ENCODE data around the gene ARL4A. TPM values are rescaled to one million over a fixed set of nuclear protein-coding genes. Genes with fewer than 3 reads are reported as not detected.
"Not testable (repeated sequence)": the region's sequence is repeated elsewhere in the genome, so short reads cannot be mapped to it uniquely, and the experiment has no call there.

The ARL4A gene
- total and polyA plus RNA-seq, 2 of the 8 experiments (the other 6 are each of a cell fraction or from before 2014, with no cell fraction given): 14.5 to 29.2 TPM

DNA sequence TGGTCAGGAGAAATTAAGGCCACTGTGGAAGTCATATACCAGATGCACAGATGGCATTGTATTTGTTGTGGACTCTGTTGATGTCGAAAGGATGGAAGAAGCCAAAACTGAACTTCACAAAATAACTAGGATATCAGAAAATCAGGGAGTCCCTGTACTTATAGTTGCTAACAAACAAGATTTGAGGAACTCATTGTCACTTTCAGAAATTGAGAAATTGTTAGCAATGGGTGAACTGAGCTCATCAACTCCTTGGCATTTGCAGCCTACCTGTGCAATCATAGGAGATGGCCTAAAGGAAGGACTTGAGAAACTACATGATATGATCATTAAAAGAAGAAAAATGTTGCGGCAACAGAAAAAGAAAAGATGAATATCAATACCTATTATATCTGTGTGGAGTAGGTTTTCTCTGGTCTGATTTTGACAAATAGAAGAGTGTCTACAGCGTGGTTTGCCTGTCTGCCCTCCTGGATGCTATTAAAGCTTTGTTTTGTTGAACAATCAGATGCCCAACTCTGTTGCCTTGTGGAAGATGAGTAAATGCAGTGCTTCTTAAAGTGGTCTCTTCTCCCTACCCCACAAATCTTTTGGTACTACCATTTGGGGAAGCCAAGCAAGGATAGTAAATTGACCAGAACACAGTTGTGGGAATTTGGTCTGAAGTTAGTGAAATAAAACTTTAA is 1.2 kb downstream of the ARL4A start:
- not testable (repeated sequence) for H4K91ac ChIP-seq (replicated peaks; ENCODE audit: insufficient read length, low read length); H2BK12ac ChIP-seq (ENCODE audit: low read depth, low read length); H3K9ac ChIP-seq (replicated peaks in 1 of 4; ENCODE audit: extremely low read depth in 1 of 4, low read depth in 3 of 4, low read length in 3 of 4); H4K20me1 ChIP-seq (replicated peaks in 1 of 2; ENCODE audit: control insufficient read depth in 1 of 2, insufficient read depth in 2 of 2, low read length in 2 of 2); H2AFZ ChIP-seq (ENCODE audit: low read length); H3K4ac ChIP-seq (replicated peaks; ENCODE audit: insufficient read length, low read depth, low read length); H2BK20ac ChIP-seq (ENCODE audit: low read length); DNase-seq (ENCODE audit: low read depth in 1 of 2, low spot score in 2 of 2); H3K79me1 ChIP-seq (ENCODE audit: low read depth, low read length); H2BK15ac ChIP-seq (ENCODE audit: low read length); H2BK120ac ChIP-seq (replicated peaks; ENCODE audit: low read depth, low read length); H3K4me1 ChIP-seq (replicated peaks in 1 of 4; ENCODE audit: control insufficient read depth in 3 of 4, insufficient read depth in 4 of 4, low read length in 3 of 4); H4K8ac ChIP-seq (ENCODE audit: extremely low read depth, insufficient read depth, low read length); H3K14ac ChIP-seq (ENCODE audit: insufficient read length); H3K27me3 ChIP-seq (replicated peaks in 1 of 4; ENCODE audit: control insufficient read depth in 3 of 4, extremely low read depth in 1 of 4, insufficient read depth in 3 of 4, low read length in 3 of 4); H3K23me2 ChIP-seq (ENCODE audit: low read depth, low read length); H3K23ac ChIP-seq (ENCODE audit: insufficient read length); H3K27ac ChIP-seq (ENCODE audit: low read depth, low read length); H3K36me3 ChIP-seq (ENCODE audit: control insufficient read depth in 2 of 4, insufficient read depth in 4 of 4, low read length in 3 of 4); H3K56ac ChIP-seq (replicated peaks; ENCODE audit: insufficient read length, low read depth, low read length); H3K18ac ChIP-seq (ENCODE audit: extremely low read depth, low read length); H3K9me3 ChIP-seq (ENCODE audit: insufficient read depth in 2 of 2, low read depth in 1 of 2, low read length in 1 of 2); H2AK5ac ChIP-seq (ENCODE audit: low read depth, low read length); FAIRE-seq; H4K5ac ChIP-seq (ENCODE audit: insufficient read length, low read depth, low read length); H2BK5ac ChIP-seq (ENCODE audit: low read depth, low read length)
- Histone ChIP-seq H3K4me3 (ENCODE audit: extremely low read depth in 1 of 4, insufficient read depth in 2 of 4, low read depth in 3 of 4, low read length in 4 of 4) (peak overlapping the region; percentile 4 to 84 (median 20); a peak in 5 of 8 replicates), H3K4me2 (ENCODE audit: insufficient read depth in 1 of 2, low read depth in 2 of 2, low read length in 2 of 2) (peak overlapping the region; percentile 49 to 60; a peak in 3 of 4 replicates), H3K79me2 (ENCODE audit: control insufficient read depth in 1 of 2, insufficient read depth in 2 of 2, low read length in 2 of 2) (peaks cover 0 to 58% of the 10 kb centered on the region in 2 experiments; a peak in 3 of 4 replicates)
- ChIA-PET POLR2A (ENCODE audit: partially characterized antibody) (interaction anchor here (2.7 kb wide), 1 partner anchor 8 kb away, joined by 10 read pairs; no protein-coding TSS in a partner anchor), CTCF (ENCODE audit: partially characterized antibody) (interaction anchor here (1.1 to 10.0 kb wide), 11 partner anchors 8 to 463 kb away, joined by 3 to 82 read pairs (median 6); no protein-coding TSS in a partner anchor)
- 89% methylated on average over 2 of the region's 3 CpGs; no CpG with 5 or more reads in 1 of the 2 experiments for WGBS, 2 experiments (ENCODE audit: extremely low coverage in 1 of 2, insufficient coverage in 1 of 2, insufficient read length in 1 of 2, insufficient replicate concordance in 2 of 2, low coverage in 1 of 2, low lambda C conversion rate in 2 of 2, missing lambda C conversion rate in 1 of 2)

Measured in H1 (cell line).